Measurements from ENCODE around the gene RMP24.

RMP24 gene

DNA sequence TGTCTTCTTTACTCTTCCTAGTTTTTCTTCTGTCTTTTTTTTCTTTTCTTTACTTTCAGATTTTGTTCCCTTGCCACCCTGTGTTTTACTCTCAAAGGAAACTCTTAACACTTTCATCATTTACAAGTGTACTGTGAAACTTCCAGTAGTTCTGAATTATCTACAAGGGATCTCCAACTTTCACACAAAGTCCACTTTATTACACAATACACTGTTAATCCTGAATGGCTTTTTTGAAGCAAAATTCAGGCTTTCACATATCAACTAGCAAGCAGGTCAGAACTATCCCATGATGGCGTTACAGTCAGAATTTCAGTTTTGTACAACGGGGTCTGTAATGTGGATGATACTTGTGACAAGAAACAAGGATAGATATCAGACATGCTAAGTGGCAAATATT is 34.5 kb downstream of the RMP24 start:
- Histone ChIP-seq H3K9me3 (no peaks in the 10 kb centered on the region), H3K36me3 (no peaks in the 10 kb centered on the region), H3K27me3 (no peaks in the 10 kb centered on the region), H3K4me3 (ENCODE audit: low read depth, low read length) (no peak overlapping the region), H3K4me1 (no peaks in the 10 kb centered on the region)
- no peak for DNase-seq
- TF ChIP-seq, protein P1, sequence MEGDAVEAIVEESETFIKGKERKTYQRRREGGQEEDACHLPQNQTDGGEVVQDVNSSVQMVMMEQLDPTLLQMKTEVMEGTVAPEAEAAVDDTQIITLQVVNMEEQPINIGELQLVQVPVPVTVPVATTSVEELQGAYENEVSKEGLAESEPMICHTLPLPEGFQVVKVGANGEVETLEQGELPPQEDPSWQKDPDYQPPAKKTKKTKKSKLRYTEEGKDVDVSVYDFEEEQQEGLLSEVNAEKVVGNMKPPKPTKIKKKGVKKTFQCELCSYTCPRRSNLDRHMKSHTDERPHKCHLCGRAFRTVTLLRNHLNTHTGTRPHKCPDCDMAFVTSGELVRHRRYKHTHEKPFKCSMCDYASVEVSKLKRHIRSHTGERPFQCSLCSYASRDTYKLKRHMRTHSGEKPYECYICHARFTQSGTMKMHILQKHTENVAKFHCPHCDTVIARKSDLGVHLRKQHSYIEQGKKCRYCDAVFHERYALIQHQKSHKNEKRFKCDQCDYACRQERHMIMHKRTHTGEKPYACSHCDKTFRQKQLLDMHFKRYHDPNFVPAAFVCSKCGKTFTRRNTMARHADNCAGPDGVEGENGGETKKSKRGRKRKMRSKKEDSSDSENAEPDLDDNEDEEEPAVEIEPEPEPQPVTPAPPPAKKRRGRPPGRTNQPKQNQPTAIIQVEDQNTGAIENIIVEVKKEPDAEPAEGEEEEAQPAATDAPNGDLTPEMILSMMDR (IDR thresholded peaks at IDR 0.05; ENCODE audit: low read depth, low read length), result no peak

DNA sequence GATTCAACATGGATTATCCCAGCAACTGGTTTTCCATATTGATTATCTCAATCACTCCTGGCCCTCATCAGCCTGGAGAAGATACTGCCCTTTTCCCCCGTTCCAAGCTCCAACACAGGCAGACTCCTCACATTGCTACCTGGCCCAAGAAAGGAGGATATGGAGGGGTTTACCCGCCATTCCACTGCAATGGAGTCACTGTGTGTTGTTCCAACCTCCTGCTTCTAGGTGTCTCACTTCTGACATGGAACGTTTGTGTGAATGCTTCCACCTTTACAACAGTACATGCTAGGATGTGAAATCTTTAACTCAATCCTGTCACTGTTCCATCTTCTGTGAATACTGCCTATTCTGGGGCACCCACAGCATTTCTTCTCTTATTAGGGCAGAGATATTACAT is 36.7 kb downstream of the RMP24 start:
- no peak overlapping the region for H3K4me3 ChIP-seq (ENCODE audit: low read depth, low read length)
- TF ChIP-seq, protein P1 (IDR thresholded peaks at IDR 0.05; ENCODE audit: low read depth, low read length), result no peak
- no peaks in the 10 kb centered on the region for H3K27me3 ChIP-seq
- no peak for DNase-seq
- H3K36me3 ChIP-seq, result no peaks in the 10 kb centered on the region
- H3K9me3 ChIP-seq, result no peaks in the 10 kb centered on the region
- no peaks in the 10 kb centered on the region for H3K4me1 ChIP-seq

DNA sequence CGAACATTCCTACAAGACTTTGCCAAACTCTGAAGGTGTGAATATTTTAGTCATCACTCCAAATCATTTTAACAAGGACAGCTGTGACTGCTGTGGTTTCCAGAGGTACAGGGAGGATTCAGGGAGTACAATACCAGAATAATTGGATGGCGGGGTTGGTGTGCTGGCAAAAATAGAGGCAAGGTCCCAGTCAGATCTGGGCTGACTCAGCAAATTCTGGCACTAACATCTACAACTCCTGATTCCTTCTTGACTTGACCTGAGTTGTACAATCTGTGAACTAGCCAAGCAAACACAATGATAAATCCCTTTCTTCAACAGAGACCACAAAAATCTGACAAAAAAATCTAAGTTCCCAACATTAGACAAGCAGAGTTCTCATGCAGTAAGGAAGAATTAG is 40.4 kb downstream of the RMP24 start:
- TF ChIP-seq, protein P1 (IDR thresholded peaks at IDR 0.05; ENCODE audit: low read depth, low read length), result no peak

DNA sequence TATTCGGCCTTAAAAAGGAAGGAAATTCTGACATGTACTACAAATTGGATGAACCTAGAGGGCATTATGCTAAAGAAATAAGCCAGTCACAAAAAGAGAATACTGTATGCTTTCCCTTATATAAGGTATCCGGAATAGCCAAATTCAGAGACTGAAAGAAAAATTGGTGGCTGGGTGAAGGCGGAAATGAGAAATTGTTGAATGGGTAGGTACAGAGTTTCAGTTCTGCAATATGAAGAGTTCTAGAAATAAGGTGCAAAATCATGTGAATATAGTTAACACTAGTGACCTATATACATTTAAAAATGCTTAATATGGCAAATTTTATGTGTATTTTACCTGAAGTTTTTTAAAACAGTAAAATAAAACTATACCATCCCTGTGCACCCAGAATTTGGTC is 43.1 kb downstream of the RMP24 start:
- Histone ChIP-seq H3K4me3 (ENCODE audit: low read depth, low read length) (no peak overlapping the region), H3K36me3 (no peaks in the 10 kb centered on the region), H3K27me3 (no peaks in the 10 kb centered on the region), H3K9me3 (no peaks in the 10 kb centered on the region), H3K4me1 (peaks cover 9% of the 10 kb centered on the region; the same call in 1 of the 2 replicates)
- DNase-seq, result no peak
- TF ChIP-seq, protein P1 (IDR thresholded peaks at IDR 0.05; ENCODE audit: low read depth, low read length), result no peak

More for the DNA sequence above, 40.4 kb downstream of the RMP24 start:
- Histone ChIP-seq H3K27me3 (no peaks in the 10 kb centered on the region), H3K9me3 (no peaks in the 10 kb centered on the region), H3K4me3 (ENCODE audit: low read depth, low read length) (no peak overlapping the region), H3K36me3 (no peaks in the 10 kb centered on the region), H3K4me1 (peaks cover 3% of the 10 kb centered on the region; the same call in 1 of the 2 replicates)
- no peak for DNase-seq

DNA sequence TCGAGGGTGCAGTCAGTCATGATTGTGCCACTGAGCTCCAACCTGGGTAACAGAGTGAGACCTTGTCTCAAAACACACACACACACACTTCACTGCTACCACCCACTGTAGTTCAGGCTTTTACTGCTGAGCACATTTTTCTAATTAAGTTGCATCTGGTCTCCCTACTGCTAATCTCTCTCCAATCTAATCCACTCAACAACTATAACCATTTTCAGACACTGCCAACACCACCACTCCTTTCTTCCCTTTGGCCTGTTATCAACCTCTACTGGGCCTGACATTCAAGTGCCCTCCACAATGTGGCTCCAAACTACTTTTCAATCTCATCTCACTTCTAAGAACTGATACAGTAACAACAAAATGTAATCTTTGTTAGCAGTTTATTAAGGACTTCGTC is 44.8 kb downstream of the RMP24 start:
- TF ChIP-seq, protein P1 (IDR thresholded peaks at IDR 0.05; ENCODE audit: low read depth, low read length), result no peak
- H3K4me3 ChIP-seq (ENCODE audit: low read depth, low read length), result peak overlapping the region; percentile 11; the same call in 1 of the 2 replicates
- no peaks in the 10 kb centered on the region for H3K36me3 ChIP-seq
- DNase-seq, result peak; percentile 16
- H3K4me1 ChIP-seq, result peaks cover 9% of the 10 kb centered on the region; the same call in 1 of the 2 replicates
- H3K27me3 ChIP-seq, result no peaks in the 10 kb centered on the region
- H3K9me3 ChIP-seq, result no peaks in the 10 kb centered on the region

DNA sequence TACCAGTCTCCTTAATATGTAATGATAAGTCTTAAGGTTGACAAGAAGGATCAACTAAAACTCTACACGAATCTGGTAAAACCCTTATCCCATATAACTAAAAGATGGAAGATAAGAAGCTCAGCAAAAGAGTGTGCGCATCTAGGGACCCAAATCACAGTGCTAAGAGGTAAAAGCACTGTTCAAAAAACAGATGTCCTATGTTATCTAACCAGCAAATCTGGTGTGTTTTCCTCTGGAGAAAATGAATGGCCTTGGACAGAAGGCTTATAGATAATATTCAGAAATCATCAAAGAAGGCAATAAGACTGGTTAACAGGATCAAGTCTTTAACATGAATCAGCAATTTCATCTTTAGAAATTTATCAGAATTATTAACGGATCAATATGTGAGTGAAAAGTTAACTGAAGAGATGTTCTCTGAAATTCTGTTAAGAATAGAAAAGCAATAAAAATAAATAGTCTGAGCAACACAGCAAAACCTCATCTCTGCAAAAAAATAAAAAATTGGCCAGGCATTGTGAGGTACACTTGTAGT is 47.8 kb downstream of the RMP24 start:
- Histone ChIP-seq H3K4me1 (peaks cover 9% of the 10 kb centered on the region; the same call in 1 of the 2 replicates), H3K4me3 (ENCODE audit: low read depth, low read length) (no peak overlapping the region), H3K27me3 (no peaks in the 10 kb centered on the region), H3K36me3 (no peaks in the 10 kb centered on the region), H3K9me3 (no peaks in the 10 kb centered on the region)
- TF ChIP-seq, protein P1 (IDR thresholded peaks at IDR 0.05; ENCODE audit: low read depth, low read length), result no peak
- DNase-seq, result no peak
